A549 treated with Mapracorat at 1 μM for 4 hours (cell line): ENCODE measurements around the gene MED28. TPM values are rescaled to one million over a fixed set of nuclear protein-coding genes. Genes with fewer than 3 reads are reported as not detected.

Source experiments
- total RNA-seq: library from RNA; stranded (reverse); fragments of 200-300 nt; extraction: Qiagen RNA extraction; gene quantifications from 5 replicates; pipeline ENCODE4 v1.2.3, GENCODE V29; 2022

MED28 gene
- total RNA-seq, result 19.9 to 38.2 TPM (median 32.2 TPM) in 5 replicates

GRCh38 chr4:17614416-17615299, at the start of gene MED28:
Gene MED28, plus strand, starts transcription at chr4:17614641. Its CDS starts 14 bp downstream, at chr4:17614655.

GRCh38 chr4:17576932-17577664, 37.3 kb upstream of the MED28 start, which contains the start of gene LAP3:
Gene LAP3, plus strand, starts transcription at chr4:17577198. Its CDS starts 268 bp downstream, at chr4:17577466.

Other genes with a start within 250 kb of the MED28 start
- 46.5 to 52.5 TPM (median 50.0 TPM) in 5 replicates for gene QDPR, start 102.6 kb upstream of the MED28 start, total RNA-seq
- gene CLRN2, start 99.5 kb upstream of the MED28 start, total RNA-seq, result not detected in 5 replicates
- 34.2 to 40.7 TPM (median 35.0 TPM) in 5 replicates for gene LAP3, start 37.4 kb upstream of the MED28 start, total RNA-seq
- 0.02 to 0.08 TPM (median 0.05 TPM) in 4 of 5 replicates, not detected in the other for gene FAM184B, start 167.0 kb downstream of the MED28 start, total RNA-seq
- 4.7 to 8.1 TPM (median 7.3 TPM) in 5 replicates for gene DCAF16, start 196.1 kb downstream of the MED28 start, total RNA-seq
- gene NCAPG, start 196.3 kb downstream of the MED28 start, total RNA-seq, result 22.1 to 28.9 TPM (median 26.7 TPM) in 5 replicates